Osteocyte (in vitro differentiated cells): ENCODE measurements around the gene SLC50A1. TPM values are rescaled to one million over a fixed set of nuclear protein-coding genes. Genes with fewer than 3 reads are reported as not detected.

Experiments used
- DNase-seq: peaks from one replicate; pipeline ENCODE4 v3.0.0; 2021; ENCODE audit warnings: mixed read lengths; ENCODE audit not compliant: unreplicated experiment; ENCODE audit errors: extremely low spot score
- H3K27ac Mint-ChIP-seq: one replicate; pipeline ENCODE4 v1.8.0; 2021; ENCODE audit warnings: mild to moderate bottlenecking, mixed read lengths; ENCODE audit not compliant: unreplicated experiment
- H3K27me3 Mint-ChIP-seq: one replicate; pipeline ENCODE4 v1.8.0; 2021; ENCODE audit warnings: mixed read lengths; ENCODE audit not compliant: unreplicated experiment
- H3K36me3 Mint-ChIP-seq: one replicate; pipeline ENCODE4 v1.8.0; 2021; ENCODE audit warnings: mixed read lengths; ENCODE audit not compliant: unreplicated experiment
- H3K4me1 Mint-ChIP-seq: one replicate; pipeline ENCODE4 v1.8.0; 2021; ENCODE audit warnings: mixed read lengths; ENCODE audit not compliant: unreplicated experiment
- H3K4me3 Mint-ChIP-seq: one replicate; pipeline ENCODE4 v1.8.0; 2021; ENCODE audit warnings: mild to moderate bottlenecking, moderate library complexity, mixed read lengths; ENCODE audit not compliant: unreplicated experiment
- H3K9me3 Mint-ChIP-seq: one replicate; pipeline ENCODE4 v1.8.0; 2021; ENCODE audit warnings: mixed read lengths; ENCODE audit not compliant: unreplicated experiment
- CTCF ChIP-seq: fragments of 200-600 bp; sonication (generic); IDR thresholded peaks from 2 replicates; pipeline ENCODE4 v1.5.0; 2021; ENCODE audit warnings: antibody characterized with exemption, mild to moderate bottlenecking, moderate library complexity
- long read RNA-seq: library from polyadenylated mRNA; unstranded; transcript quantifications from one replicate; pipeline ENCODE4 v2.0.0, GENCODE V29; 2021
- total RNA-seq: library from RNA; stranded (reverse); gene quantifications from 2 replicates; pipeline ENCODE4 v1.2.1, GENCODE V29; 2021

SLC50A1 gene
- total RNA-seq, result 26.5 and 26.6 TPM in 2 replicates
- long read RNA-seq, transcript SLC50A1-202 (5 exons, 1,218 nt), result minor isoform, 17 of 74 reads
- long read RNA-seq, transcript SLC50A1-203 (6 exons, 1,300 nt), result major isoform, 33 of 74 reads
- long read RNA-seq, partial matches to known transcripts, result 3 of 74 reads
- long read RNA-seq, other reads (novel, unspliced or antisense), result 11 of 74 reads

DNA sequence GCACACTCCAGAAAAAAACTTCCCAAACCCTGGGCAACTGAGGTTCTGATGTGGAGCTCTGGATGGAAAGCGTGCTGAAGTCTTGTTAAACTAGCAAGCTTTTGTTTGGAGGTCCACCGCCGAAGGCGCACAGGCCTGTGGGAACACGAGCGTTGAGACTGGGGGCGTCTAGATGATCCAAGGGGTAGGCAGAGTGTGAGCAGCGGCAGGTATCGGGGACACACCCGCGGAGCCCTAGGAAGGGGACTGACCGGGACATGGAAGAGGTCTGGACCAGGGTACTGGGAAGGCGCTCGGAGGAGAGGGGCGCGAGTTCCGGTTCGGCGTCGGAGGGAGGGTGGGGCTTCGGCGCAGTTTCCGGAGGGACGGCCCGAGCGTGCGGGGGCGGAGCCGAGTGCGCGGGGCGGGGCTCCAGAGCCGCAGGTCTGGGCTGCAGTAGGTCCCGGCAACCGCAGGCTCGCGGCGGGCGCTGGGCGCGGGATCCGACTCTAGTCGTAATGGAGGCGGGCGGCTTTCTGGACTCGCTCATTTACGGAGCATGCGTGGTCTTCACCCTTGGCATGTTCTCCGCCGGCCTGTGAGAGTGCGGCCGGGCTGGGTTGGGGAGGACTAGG, at the start of gene SLC50A1:
Gene SLC50A1 (plus strand): TSS at position 438 of the 614 bp plus-strand sequence. CDS start 60 bp downstream, at position 498.
- Mint-ChIP-seq H3K36me3 (peaks cover 16% of the 10 kb centered on the region), H3K9me3 (no peaks in the 10 kb centered on the region)

DNA sequence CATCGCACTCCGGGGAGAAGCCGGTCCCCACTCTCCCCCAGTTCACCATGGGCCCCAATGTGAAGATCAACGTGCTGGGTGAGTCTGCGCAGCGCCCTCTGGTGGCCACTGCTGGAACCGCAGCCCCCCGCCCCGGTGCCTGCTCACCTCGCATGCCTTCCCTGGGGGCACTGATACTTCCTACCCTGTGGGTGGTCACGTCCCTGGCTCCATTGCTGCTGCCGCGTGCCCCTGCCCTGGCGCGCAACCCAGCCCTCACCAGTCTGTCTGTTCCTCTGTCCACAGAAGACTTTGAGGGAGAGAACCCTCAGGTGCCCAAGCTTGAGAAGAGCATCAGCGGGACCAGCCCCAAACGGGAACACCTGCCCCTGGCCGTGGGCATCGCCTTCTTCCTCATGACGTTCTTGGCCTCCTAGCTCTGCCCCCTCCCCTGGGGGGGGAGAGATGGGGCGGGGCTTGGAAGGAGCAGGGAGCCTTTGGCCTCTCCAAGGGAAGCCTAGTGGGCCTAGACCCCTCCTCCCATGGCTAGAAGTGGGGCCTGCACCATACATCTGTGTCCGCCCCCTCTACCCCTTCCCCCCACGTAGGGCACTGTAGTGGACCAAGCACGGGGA, 49.4 kb upstream of the SLC50A1 start:
- no peak overlapping the region for H3K27ac Mint-ChIP-seq
- peak; percentile 93 for DNase-seq
- H3K27me3 Mint-ChIP-seq, result peaks cover 21% of the 10 kb centered on the region
- no peaks in the 10 kb centered on the region for H3K9me3 Mint-ChIP-seq
- peak; percentile 97 for TF ChIP-seq CTCF
- H3K4me1 Mint-ChIP-seq, result peaks cover 29% of the 10 kb centered on the region
- H3K4me3 Mint-ChIP-seq, result peak overlapping the region; percentile 56
- no peaks in the 10 kb centered on the region for H3K36me3 Mint-ChIP-seq

More for the DNA sequence above, at the start of gene SLC50A1:
- H3K4me3 Mint-ChIP-seq, result peak within 1 kb of the TSS; percentile 95
- TF ChIP-seq CTCF, result peak; percentile 17
- DNase-seq, result peak; percentile 98
- no peaks in the 10 kb centered on the region for H3K27me3 Mint-ChIP-seq
- peak within 1 kb of the TSS; percentile 99 for H3K27ac Mint-ChIP-seq
- peaks cover 58% of the 10 kb centered on the region for H3K4me1 Mint-ChIP-seq

- Mint-ChIP-seq H3K9me3 (no peaks in the 10 kb centered on the region), H3K27me3 (peaks cover 16% of the 10 kb centered on the region), H3K27ac (no peak overlapping the region), H3K4me1 (peaks cover 27% of the 10 kb centered on the region), H3K36me3 (no peaks in the 10 kb centered on the region), H3K4me3 (no peak overlapping the region)
- no peak for TF ChIP-seq CTCF
- DNase-seq, result no peak
Measured at GRCh38 chr1:155086856-155087535, 48.7 kb upstream of the SLC50A1 start.

- Mint-ChIP-seq H3K4me3 (no peak overlapping the region), H3K4me1 (peaks cover 22% of the 10 kb centered on the region), H3K27ac (no peak overlapping the region), H3K27me3 (peaks cover 8% of the 10 kb centered on the region), H3K36me3 (no peaks in the 10 kb centered on the region), H3K9me3 (no peaks in the 10 kb centered on the region)
- DNase-seq, result peak; percentile 95
- TF ChIP-seq CTCF, result peak; percentile 97
Measured at GRCh38 chr1:155091071-155092051, 44.3 kb upstream of the SLC50A1 start.
